RWPE1 (cell line): Measurements from ENCODE around the gene NKTR.

ENCODE experiments used
- CTCF ChIA-PET: fragments of 350-600 bp; sonication (Branson Sonifier 250); formaldehyde crosslinking; extraction: SDS; loops from one replicate; lab custom pipeline; 2021; lab: Yijun Ruan, JAX
- POLR2A ChIA-PET: fragments of 400-600 bp; formaldehyde crosslinking; extraction: SDS; loops from one replicate; lab custom pipeline; 2020; ENCODE audit warnings: antibody characterized with exemption; ENCODE audit not compliant: low non-redundant PET; lab: Yijun Ruan, JAX
- DNase-seq: peaks from one replicate; pipeline ENCODE4 v3.0.0; 2012; ENCODE audit warnings: low spot score
- H3K27ac ChIP-seq: fragments of 450-650 bp; 2 replicates; pipeline ENCODE4 v1.5.1; 2017
- TF ChIP-seq, protein P1 (sequence below): fragments of 450-650 bp; conservative IDR thresholded peaks from 2 replicates; pipeline ENCODE4 v1.5.1; 2017; ENCODE audit warnings: low read depth, mild to moderate bottlenecking

Gene NKTR

DNA sequence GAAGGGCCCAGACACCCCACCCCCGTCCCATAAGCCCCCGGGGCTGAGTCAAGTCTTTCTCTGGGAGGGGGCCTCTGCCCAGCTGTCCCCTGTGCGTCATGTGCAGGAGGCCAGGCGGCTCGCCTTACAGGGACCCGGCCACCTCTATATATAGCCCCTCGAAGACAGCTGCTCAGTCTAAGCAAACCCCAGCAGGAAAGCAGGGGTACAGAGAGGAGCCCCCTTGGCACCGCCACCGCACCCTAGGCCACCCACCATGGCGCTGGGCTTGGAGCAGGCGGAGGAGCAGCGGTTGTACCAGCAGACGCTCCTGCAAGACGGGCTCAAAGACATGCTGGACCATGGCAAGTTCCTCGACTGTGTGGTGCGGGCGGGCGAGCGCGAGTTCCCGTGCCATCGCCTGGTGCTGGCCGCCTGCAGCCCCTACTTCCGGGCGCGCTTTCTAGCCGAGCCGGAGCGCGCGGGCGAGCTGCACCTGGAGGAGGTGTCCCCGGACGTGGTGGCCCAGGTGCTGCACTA, 84.9 kb downstream of the NKTR start, which contains the start of gene KLHL40:
KLHL40 (plus strand) TSS at position 175 of the 519 bp plus-strand sequence; CDS start at position 257, 82 bp downstream.
- CTCF ChIA-PET: no interaction called here
- TF ChIP-seq, protein P1, sequence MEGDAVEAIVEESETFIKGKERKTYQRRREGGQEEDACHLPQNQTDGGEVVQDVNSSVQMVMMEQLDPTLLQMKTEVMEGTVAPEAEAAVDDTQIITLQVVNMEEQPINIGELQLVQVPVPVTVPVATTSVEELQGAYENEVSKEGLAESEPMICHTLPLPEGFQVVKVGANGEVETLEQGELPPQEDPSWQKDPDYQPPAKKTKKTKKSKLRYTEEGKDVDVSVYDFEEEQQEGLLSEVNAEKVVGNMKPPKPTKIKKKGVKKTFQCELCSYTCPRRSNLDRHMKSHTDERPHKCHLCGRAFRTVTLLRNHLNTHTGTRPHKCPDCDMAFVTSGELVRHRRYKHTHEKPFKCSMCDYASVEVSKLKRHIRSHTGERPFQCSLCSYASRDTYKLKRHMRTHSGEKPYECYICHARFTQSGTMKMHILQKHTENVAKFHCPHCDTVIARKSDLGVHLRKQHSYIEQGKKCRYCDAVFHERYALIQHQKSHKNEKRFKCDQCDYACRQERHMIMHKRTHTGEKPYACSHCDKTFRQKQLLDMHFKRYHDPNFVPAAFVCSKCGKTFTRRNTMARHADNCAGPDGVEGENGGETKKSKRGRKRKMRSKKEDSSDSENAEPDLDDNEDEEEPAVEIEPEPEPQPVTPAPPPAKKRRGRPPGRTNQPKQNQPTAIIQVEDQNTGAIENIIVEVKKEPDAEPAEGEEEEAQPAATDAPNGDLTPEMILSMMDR: no peak
- no peak for DNase-seq
- H3K27ac ChIP-seq: peak within 1 kb of the TSS; percentile 72
- POLR2A ChIA-PET: no interaction called here

GRCh38 chr3:42685891-42686820, 85.7 kb downstream of the NKTR start:
- POLR2A ChIA-PET: no interaction called here
- no peak overlapping the region for H3K27ac ChIP-seq
- DNase-seq: no peak
- CTCF ChIA-PET: interaction anchor here (0.6 kb wide), 1 partner anchor 10 kb away, joined by 3 read pairs; no protein-coding TSS in a partner anchor
- TF ChIP-seq, protein P1: no peak

DNA sequence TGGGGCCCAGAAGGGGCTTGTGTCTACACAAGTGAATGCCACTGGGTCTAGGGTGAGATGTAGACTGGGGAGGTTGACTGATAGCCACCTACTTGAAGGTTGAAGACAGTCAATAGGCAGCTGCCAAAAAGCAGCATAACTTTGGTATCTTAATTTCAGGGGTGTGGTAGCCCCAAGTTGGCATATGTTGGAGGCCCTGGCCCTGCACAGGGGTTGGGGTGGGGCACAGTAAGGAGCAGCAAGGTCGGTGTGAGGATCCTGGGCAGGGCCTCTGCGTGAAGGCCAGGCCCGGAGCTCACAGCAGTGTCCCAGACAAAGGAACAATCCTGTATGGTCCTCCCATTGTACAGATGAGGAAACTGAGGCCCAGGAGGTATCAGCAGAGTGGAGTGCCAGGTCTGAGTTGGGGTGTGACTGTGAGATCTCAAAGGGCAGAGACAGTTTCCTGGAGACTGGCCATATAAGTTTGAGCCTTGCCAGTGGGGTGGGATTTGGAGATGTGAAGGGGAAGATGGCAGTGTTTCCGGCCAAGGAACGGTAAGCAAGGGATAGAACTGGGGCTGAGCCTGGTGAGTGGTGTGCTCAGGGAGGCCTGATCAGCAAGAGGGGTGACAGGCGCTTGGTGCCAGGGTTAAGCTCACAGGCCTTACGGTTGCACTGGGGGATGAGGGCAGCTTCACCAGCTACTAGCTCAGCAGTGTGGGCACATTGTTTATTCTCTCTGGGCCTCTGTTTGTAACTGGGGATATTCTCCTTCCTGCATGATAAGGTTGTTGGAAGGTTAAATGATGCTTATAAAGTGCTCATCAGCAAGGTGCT, 86.6 kb downstream of the NKTR start:
- no peak overlapping the region for H3K27ac ChIP-seq
- DNase-seq: no peak
- CTCF ChIA-PET: interaction anchor here (0.6 to 1.3 kb wide), 3 partner anchors 9 to 57 kb away, joined by 3 read pairs; no protein-coding TSS in a partner anchor
- TF ChIP-seq, protein P1: no peak
- POLR2A ChIA-PET: no interaction called here

DNA sequence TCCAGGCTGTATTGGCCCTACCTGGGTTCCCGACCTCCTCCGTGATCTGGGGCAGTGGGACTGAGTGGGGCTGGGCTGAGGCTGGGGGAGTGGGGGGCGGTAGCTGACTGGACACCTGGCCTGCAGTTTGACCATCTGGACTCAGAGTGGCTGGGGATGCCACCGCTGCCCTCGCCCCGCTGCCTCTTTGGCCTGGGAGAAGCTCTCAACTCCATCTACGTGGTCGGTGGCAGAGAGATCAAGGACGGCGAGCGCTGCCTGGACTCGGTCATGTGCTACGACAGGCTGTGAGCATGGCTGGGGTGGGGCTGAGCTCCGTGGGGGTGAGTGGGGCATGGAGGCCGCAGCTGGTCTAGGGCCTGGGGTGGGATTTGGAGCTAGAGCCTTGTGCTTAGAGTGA, 87.5 kb downstream of the NKTR start:
- ChIA-PET POLR2A (no interaction called here), CTCF (interaction anchor here (1.3 kb wide), 1 partner anchor 56 kb away, joined by 3 read pairs; no protein-coding TSS in a partner anchor)
- TF ChIP-seq, protein P1: no peak
- no peak for DNase-seq
- H3K27ac ChIP-seq: no peak overlapping the region

- H3K27ac ChIP-seq: no peak overlapping the region
- DNase-seq: no peak
- POLR2A ChIA-PET: no interaction called here
- CTCF ChIA-PET: no interaction called here
- TF ChIP-seq, protein P1: no peak
These were observed 88.3 kb downstream of the NKTR start for GRCh38 chr3:42688487-42689420.
